HG03175 (cell line): ENCODE results near the gene CDC6.

Source experiments
- ATAC-seq: cut with Tn5 transposase; IDR thresholded peaks from one replicate; pipeline ENCODE4 v1.9.1; 2021; ENCODE audit warnings: mild to moderate bottlenecking, moderate library complexity; ENCODE audit not compliant: unreplicated experiment

CDC6 gene

GRCh38 chr17:40287494-40288369, at the start of gene CDC6:
CDC6 (plus strand) TSS chr17:40287879; CDS start chr17:40289421, 1,542 bp downstream.
- peak; percentile 94 for ATAC-seq

GRCh38 chr17:40241252-40241834, 46.3 kb upstream of the CDC6 start:
- ATAC-seq: no peak

DNA sequence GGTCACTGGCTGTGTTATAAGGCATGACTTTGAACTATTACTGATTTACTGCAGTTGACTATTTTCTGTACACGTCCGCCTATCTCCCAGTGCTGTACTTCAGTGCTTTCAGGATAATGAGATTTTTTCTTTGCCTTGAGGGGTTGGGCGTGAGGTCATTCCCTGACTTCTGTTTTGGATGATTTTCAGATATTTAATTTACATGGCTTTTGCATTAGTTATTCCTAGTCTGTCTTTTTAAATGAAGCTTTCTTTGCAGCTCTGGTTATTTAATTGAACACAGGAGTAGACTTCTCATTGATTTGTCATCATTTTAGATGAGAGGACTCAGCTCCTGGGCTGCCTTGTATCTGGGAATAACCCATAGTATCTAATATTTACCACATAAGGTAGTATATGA, 44.9 kb upstream of the CDC6 start:
- no peak for ATAC-seq

DNA sequence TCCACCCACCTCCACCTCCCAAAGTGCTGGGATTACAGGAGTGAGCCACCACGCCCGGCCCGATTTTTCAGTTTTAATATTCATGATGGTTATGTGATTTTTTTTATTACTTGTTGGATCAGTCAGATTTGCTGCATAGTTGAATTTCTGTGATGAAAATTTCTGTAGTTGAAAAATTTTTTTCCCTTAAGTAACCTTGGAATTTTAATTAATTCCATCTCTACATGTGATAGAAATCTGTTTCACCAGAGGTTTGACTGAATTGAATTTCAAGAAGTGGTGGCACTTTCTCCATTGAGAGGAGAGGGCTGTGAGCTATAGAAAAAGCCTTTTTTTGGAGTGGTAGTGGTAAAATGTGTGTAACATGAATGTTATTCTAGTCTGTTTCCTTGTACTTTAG, 43.9 kb upstream of the CDC6 start:
- no peak for ATAC-seq

DNA sequence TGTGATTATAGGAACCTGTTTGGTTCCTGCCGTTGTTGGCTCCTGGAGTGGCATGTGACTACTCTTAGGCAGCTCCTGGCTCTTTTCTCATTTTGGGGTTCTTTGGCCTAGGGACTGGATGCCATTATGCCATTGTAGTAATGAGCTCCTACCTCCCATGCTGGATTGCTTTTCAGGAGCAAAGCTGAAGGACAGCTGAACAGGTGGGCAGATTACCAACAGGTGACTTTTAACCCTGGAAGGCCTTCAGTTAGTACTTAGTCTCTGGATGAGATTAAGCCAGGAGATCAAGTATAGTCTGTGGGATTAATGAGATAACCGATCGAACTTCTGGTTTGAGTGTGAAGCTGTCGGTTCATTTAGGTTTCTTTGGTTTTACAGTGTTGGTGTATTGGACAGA, 43.4 kb upstream of the CDC6 start:
- ATAC-seq: no peak

GRCh38 chr17:40247926-40248495, 39.7 kb upstream of the CDC6 start:
- no peak for ATAC-seq

DNA sequence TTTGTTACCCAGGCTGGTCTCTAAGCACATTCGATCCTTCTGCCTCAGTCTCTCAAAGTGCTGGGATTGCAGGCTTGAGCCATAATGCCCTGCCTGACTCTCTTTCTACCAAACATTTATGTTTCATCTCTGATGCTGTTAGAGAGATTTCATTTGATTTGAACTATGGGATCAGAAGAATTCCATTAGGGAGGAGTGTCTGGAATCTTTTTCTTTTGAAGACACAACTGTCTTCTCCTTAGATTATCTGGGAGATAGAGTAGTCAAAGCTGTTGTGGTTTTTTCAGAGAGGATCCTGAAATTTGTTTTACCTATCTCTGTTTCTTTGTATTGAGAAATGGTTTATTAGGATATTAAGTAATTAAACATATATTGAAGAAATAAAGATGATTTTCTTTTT, 39.2 kb upstream of the CDC6 start:
- no peak for ATAC-seq

- no peak for ATAC-seq
These were observed 36.1 kb upstream of the CDC6 start for GRCh38 chr17:40251576-40251975.

GRCh38 chr17:40253565-40253964, 34.1 kb upstream of the CDC6 start:
- ATAC-seq: no peak

DNA sequence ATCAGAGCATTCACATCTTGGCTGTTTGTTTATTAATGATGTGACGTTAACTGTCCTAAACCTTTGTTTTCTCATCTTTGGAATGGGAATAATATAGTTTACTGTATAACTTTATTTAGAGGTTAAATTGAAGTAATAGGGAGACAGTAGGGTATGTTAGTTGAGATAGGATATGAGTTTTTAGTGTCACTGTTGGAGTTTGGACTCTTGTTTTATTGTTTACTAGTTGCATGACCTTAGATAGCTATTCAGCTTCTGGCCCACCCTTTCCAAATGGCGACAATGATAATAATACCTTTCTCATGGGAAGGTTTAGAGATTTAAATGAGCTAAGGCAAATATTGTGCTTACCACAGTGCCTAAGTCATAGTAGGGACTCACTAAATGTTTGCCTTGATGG, 28.2 kb upstream of the CDC6 start:
- ATAC-seq: no peak

DNA sequence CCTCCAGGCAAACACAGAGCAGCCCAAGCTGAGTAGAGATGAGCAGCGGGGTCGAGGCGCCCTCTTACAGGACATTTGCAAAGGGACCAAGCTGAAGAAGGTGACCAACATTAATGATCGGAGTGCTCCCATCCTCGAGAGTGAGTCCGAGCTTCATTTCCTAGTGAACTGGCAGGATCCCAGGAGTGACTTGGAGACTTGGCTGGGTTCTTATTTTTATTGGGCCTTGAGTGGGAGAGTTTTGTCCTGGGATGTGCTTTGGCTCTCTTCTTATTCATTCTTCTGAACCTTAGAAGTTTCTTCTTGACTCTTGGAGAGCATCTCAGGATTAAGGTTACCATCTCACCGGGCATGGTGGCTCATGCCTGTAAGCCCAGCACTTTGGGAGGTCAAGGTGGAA, 27.2 kb upstream of the CDC6 start:
- no peak for ATAC-seq

- no peak for ATAC-seq
These were observed 23.1 kb upstream of the CDC6 start for GRCh38 chr17:40264458-40265185.

DNA sequence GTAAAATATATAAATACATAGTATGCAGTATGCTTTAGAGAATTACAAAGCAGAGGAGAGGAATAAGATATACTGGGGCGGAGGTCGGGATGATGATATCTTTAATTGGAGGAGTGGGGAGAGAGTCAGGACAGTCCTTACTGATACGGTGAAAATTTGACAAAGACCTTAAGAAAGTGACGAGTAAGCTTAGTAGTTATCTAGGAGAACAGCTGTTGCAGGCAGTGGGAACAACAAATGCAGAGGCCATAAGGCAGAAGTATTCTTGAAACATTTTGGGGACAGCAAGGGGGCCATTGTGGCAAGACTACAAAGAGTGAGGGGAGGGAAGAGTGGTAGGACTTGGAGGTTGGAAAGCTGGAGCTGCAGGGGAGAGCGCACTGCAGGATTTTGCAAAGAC, 22.3 kb upstream of the CDC6 start:
- ATAC-seq: no peak

DNA sequence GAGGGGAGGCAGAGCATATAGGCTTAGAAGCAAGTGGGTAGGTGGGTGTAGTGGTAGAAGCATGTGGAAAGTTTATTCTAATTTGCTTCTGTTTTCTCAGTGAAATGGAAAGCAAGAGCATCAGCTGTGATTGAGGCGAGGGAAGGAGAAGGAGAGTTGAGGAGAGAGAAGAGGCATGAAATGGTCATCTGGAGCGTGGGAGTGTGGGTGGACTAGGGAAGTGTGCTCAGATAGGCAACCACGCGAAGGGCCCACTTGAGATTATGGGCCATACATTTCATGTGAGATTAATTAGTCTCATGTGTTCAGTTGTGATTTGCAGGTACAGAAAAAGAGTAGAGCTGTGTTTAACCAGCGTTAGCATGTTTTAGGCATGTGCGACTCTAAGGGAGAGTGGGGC, 20.8 kb upstream of the CDC6 start:
- no peak for ATAC-seq

DNA sequence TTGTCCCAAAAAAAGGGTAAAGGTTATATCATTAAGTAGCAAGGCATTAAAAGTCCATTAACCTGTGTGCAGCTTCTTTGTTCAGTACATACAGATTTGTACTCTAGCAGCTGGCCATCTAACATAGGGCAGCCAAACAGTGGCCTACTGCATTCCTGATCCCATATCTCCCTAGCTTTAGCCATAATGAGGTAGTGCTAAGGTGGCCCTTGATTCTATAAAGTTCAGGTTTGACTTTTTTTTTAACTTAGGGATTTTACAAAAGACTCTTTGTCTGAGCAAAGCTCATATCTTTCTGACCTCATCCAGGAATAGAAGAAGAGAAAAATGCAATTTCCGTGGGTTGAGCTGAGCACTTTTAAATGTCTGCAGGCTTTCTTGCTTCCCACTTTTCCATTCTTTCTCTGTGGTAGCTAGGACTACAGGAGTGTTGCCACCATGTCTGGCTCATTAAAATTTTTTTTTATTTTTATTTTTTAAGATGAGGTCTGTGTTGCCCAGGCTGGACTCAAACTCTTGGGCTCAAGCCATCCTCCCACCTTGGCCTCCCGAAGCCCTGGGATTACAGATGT, 19.5 kb upstream of the CDC6 start:
- ATAC-seq: no peak

- ATAC-seq: no peak
These were observed 9.3 kb upstream of the CDC6 start for GRCh38 chr17:40278414-40278813.

GRCh38 chr17:40279402-40279801, 8.3 kb upstream of the CDC6 start:
- ATAC-seq: no peak

DNA sequence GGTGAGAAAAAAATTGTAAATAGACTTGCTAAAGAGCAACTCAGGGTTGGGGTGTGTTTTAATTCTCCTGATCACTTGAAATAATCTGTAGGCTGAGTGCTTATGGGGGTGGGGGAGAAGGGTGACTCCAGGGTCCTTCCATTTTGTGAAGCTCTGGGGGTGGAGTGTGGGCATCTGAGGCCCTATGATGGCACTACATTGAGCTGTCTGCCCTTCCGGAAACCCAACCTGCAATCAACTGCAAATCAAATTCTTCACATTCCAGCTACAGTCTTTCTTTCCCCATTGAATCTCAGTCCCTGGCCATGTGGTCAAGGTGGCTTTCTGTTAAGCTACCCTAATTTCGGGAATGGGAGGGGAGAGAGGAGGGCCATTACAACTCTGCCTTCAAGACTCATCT, 6.0 kb upstream of the CDC6 start:
- ATAC-seq: no peak

- no peak for ATAC-seq
These were observed 4.0 kb upstream of the CDC6 start for GRCh38 chr17:40283662-40284061.

DNA sequence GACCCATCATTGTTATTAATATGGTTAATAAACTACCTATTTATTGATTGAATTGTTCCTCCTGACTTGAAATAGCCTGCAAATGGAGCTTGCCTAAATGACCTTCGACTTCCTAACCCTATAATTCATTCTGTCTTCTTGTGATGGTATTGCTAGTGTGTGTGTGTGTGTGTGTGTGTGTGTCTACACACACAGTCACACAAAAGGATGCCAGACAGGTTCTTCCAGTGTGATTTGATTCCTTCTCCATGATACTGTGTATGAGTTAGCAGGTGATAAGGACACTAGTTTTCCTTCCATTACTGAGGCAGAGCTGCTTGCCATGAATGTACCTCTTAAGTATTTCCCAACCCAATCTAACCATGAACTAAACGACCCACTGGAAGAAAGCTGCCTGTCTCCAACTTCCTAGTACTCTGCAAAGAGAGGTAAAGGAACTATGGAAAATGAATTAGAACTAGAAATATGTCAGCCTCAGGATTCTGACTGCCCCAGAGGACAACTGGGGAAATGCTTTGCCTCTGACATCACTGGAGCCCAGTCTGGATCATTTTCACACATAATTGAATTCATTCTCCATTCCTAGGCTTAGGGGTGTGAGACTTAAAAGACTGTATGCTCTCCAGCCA, 3.5 kb upstream of the CDC6 start:
- no peak for ATAC-seq

DNA sequence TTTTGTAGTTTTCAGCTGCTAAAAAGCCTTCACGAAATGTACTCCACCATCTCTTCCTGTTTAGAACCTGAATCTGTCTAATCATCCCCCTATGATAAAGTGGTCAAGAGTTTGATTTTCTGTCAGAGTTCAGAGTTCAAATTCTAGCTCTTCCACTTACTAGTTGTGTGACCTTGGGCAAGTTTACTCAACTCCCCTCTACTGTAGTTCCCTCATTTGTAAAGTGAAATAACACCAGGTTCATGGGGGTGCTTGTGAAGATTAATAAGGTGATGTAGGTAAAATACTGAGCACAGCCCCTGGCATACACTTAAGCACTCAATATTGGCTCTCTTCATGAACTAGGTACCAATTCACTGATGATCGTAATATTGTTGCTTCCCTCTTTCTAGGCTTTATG, 1.2 kb upstream of the CDC6 start:
- no peak for ATAC-seq
